ENCODE results near the gene SNAPC4. TPM values are rescaled to one million over a fixed set of nuclear protein-coding genes. Genes with fewer than 3 reads are reported as not detected.
A peak's percentile ranks its signal among the peaks of the same experiment; 100 is the strongest.

Gene SNAPC4
- total and polyA plus RNA-seq, 9 of the 15 experiments (the other 6 are each of a cell fraction or from before 2014, with no cell fraction given), result 0.21 to 21.8 (median 8.8) TPM

- TF ChIP-seq RNF219 (CRISPR knock-in tag; IDR thresholded peaks at IDR 0.05), result peak; percentile 81; the same call in 1 of the 2 replicates
- TF ChIP-seq LCOR (CRISPR knock-in tag; IDR thresholded peaks at IDR 0.05), result peak; percentile 72; the same call in 1 of the 2 replicates
- TF ChIP-seq ZBTB7A (IDR thresholded peaks at IDR 0.05; ENCODE audit: borderline replicate concordance, control insufficient read depth, low read depth, low read length), result peak; percentile 90
- peak; percentile 63; the same call in 1 of the 2 replicates for TF ChIP-seq ATF6 (CRISPR knock-in tag; IDR thresholded peaks at IDR 0.05)
- TF ChIP-seq CTCF (IDR thresholded peaks at IDR 0.05 in 2 of 3, conservative IDR thresholded peaks at IDR 0.05 in 1 of 3; ENCODE audit: insufficient read depth in 2 of 3, low read depth in 1 of 3, low read length in 3 of 3), result peak; percentile 84 to 94 (median 93)
- no peak for TF ChIP-seq ZNF121 (CRISPR knock-in tag; conservative IDR thresholded peaks at IDR 0.05)
- TF ChIP-seq RBM25 (IDR thresholded peaks at IDR 0.05; ENCODE audit: low read depth, low read length, severe bottlenecking), result no peak
- peak; percentile 90; the same call in 1 of the 2 replicates for TF ChIP-seq FOXP1 (CRISPR knock-in tag; IDR thresholded peaks at IDR 0.05)
- peak; percentile 77; the same call in 1 of the 2 replicates for TF ChIP-seq E2F5 (CRISPR knock-in tag; IDR thresholded peaks at IDR 0.05)
- peak; percentile 87 for TF ChIP-seq RBFOX2 (IDR thresholded peaks at IDR 0.05; ENCODE audit: low read depth, low read length)
- 0 out of 2 replicates have a peak, but pooled peaks have one; percentile 31 for TF ChIP-seq ZNF444 (CRISPR knock-in tag; IDR thresholded peaks at IDR 0.05)
- 0 out of 2 replicates have a peak, but pooled peaks have one; percentile 33 for TF ChIP-seq HDGF (IDR thresholded peaks at IDR 0.05)
- peak; percentile 97 for TF ChIP-seq POLR2AphosphoS2 (IDR thresholded peaks at IDR 0.05; ENCODE audit: low read length)
- 0 out of 2 replicates have a peak, but pooled peaks have one; percentile 54 for TF ChIP-seq CHCHD3 (CRISPR knock-in tag; IDR thresholded peaks at IDR 0.05)
- TF ChIP-seq ZFPM2 (CRISPR knock-in tag; IDR thresholded peaks at IDR 0.05), result peak; percentile 78; the same call in 1 of the 2 replicates
- no peak for TF ChIP-seq PHTF2 (CRISPR knock-in tag; IDR thresholded peaks at IDR 0.05)
- TF ChIP-seq NR2C1 (IDR thresholded peaks at IDR 0.05), result peak; percentile 83
- peak; percentile 93 for TF ChIP-seq NR2C1 (tag; IDR thresholded peaks at IDR 0.05)
- peak; percentile 34; the same call in 1 of the 2 replicates for TF ChIP-seq ZNF316 (IDR thresholded peaks at IDR 0.05)
- TF ChIP-seq TAF9B (IDR thresholded peaks at IDR 0.05; ENCODE audit: partially characterized antibody), result no peak
- peak; percentile 65; the same call in 1 of the 2 replicates for TF ChIP-seq SAFB (IDR thresholded peaks at IDR 0.05; ENCODE audit: borderline replicate concordance, low read depth, low read length)
These were observed 36.6 kb downstream of the SNAPC4 start, which contains the start of gene DNLZ (continued) for GRCh38 chr9:136363106-136363948.
